ENCODE results near the gene DCST2.

Gene DCST2

GRCh38 chr1:155048449-155049334, 15.1 kb upstream of the DCST2 start:
- no peak for DNase-seq

GRCh38 chr1:155044812-155045657, 11.5 kb upstream of the DCST2 start:
- peak; percentile 79 for DNase-seq

GRCh38 chr1:155044365-155044764, 10.8 kb upstream of the DCST2 start:
- DNase-seq = no peak

GRCh38 chr1:155043793-155044192, 10.2 kb upstream of the DCST2 start:
- no peak for DNase-seq

GRCh38 chr1:155043301-155043702, 9.7 kb upstream of the DCST2 start:
- no peak for DNase-seq

- DNase-seq = no peak
These were observed 9.2 kb upstream of the DCST2 start for GRCh38 chr1:155042789-155043188.

GRCh38 chr1:155040358-155041093, 6.9 kb upstream of the DCST2 start:
- no peak for DNase-seq

GRCh38 chr1:155039308-155039669, 5.7 kb upstream of the DCST2 start:
- DNase-seq = no peak

GRCh38 chr1:155038602-155039307, 5.2 kb upstream of the DCST2 start:
- no peak for DNase-seq

- no peak for DNase-seq
These were observed 4.4 kb upstream of the DCST2 start for GRCh38 chr1:155037851-155038441.

- no peak for DNase-seq
These were observed 3.5 kb upstream of the DCST2 start for GRCh38 chr1:155037043-155037442.

GRCh38 chr1:155035936-155036335, 2.4 kb upstream of the DCST2 start:
- DNase-seq = no peak

- DNase-seq = no peak
These were observed 982 bp upstream of the DCST2 start for GRCh38 chr1:155034318-155035208.

- DNase-seq = no peak
These were observed 695 bp downstream of the DCST2 start for GRCh38 chr1:155032886-155033285.

- DNase-seq = no peak
These were observed 2.7 kb downstream of the DCST2 start for GRCh38 chr1:155030899-155031298.

- DNase-seq = no peak
These were observed 3.3 kb downstream of the DCST2 start for GRCh38 chr1:155030243-155030795.

GRCh38 chr1:155029513-155030242, 3.9 kb downstream of the DCST2 start:
- no peak for DNase-seq

GRCh38 chr1:155026588-155026987, 7.0 kb downstream of the DCST2 start:
- no peak for DNase-seq

GRCh38 chr1:155026154-155026553, 7.4 kb downstream of the DCST2 start:
- DNase-seq = no peak

- no peak for DNase-seq
These were observed 9.3 kb downstream of the DCST2 start for GRCh38 chr1:155024315-155024714.

Data from NCI-H1694 treated with DMSO at 0.1 percent for 48 hours (cell line).